ENCODE data around the gene CHODL.

GRCh38 chr21:18249672-18250071 is 5.0 kb downstream of the CHODL start:
- TF ChIP-seq CTCF (IDR thresholded peaks at IDR 0.05) (no peak), POLR2A (IDR thresholded peaks at IDR 0.05) (no peak)
